ENCODE data around the gene PSME1. TPM values are rescaled to one million over a fixed set of nuclear protein-coding genes. Genes with fewer than 3 reads are reported as not detected.
"Not testable (repeated sequence)": the region's sequence is repeated elsewhere in the genome, so short reads cannot be mapped to it uniquely, and the experiment has no call there.

Gene PSME1
- total RNA-seq, 2 donors from 2014 or later, result 237 to 406 TPM

DNA sequence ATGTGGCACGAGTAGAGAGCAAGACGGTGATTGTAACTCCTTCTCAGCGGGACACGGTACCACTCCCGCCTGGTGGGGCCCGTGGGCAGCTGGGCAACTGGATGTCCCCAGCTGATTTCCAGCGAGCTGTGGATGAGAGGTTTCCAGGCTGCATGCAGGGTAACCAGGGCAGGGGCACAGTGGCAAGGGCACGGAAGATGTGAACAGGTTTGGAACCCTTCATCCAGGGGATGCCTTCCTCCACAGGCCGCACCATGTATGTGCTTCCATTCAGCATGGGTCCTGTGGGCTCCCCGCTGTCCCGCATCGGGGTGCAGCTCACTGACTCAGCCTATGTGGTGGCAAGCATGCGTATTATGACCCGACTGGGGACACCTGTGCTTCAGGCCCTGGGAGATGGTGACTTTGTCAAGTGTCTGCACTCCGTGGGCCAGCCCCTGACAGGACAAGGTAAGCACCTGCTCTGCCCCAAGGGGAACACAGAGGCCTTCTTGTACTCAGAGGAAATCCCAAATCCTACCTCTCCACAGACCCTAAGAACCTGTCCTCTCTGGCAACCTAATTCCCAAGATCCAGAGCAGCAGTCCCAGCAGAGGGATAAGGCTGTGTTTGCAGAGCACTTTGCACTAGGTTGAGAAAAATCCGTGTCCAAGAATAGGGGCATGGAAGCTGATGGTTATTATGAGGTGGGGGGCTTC is 37.6 kb upstream of the PSME1 start:
- no peaks in the 10 kb centered on the region for H3K27me3 Mint-ChIP-seq
- DNase-seq (ENCODE audit: low spot score) (no peak), ATAC-seq (no peak)
- H3K27ac Mint-ChIP-seq, result no peak overlapping the region
- peaks cover 24 to 25% of the 10 kb centered on the region in 2 donors for H3K4me1 Mint-ChIP-seq (ENCODE audit: low read depth in 2 of 2)
- H3K36me3 Mint-ChIP-seq, result no peaks in the 10 kb centered on the region
- no peaks in the 10 kb centered on the region for H3K9me3 Mint-ChIP-seq
- H3K4me3 Mint-ChIP-seq, result no peak overlapping the region

DNA sequence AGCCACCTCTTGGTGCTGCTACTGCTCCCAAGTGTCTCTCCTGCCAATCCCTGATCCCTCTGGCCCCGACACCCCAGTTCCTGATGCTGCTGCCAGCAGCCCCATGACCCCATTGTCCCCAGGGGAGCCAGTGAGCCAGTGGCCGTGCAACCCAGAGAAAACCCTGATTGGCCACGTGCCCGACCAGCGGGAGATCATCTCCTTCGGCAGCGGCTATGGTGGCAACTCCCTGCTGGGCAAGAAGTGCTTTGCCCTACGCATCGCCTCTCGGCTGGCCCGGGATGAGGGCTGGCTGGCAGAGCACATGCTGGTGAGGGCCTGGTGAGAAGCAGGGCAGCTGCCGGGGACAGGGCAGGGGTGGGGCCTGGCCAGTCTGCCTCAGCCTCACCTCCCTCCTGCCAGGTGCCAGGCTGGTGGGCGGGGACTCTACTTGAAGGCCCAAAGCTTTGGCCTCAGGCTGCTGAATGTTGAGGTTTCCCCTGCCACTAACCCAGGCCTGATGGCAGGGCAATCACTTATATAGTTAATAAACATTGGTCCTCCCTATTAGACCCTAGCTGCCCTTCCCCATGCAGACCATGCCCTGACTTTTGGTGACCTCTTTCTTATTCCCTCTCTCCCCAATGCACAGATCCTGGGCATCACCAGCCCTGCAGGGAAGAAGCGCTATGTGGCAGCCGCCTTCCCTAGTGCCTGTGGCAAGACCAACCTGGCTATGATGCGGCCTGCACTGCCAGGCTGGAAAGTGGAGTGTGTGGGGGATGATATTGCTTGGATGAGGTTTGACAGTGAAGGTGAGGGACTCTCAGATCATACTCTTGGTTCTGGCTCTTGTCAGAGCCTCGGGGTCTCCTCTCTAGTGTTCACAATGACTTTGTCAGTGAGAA is 36.8 kb upstream of the PSME1 start:
- ATAC-seq (no peak), DNase-seq (ENCODE audit: low spot score) (no peak)
- no peak overlapping the region for H3K4me3 Mint-ChIP-seq
- H3K4me1 Mint-ChIP-seq (ENCODE audit: low read depth in 2 of 2), result peaks cover 21% of the 10 kb centered on the region in 2 donors
- no peaks in the 10 kb centered on the region for H3K9me3 Mint-ChIP-seq
- H3K27ac Mint-ChIP-seq, result no peak overlapping the region
- no peaks in the 10 kb centered on the region for H3K27me3 Mint-ChIP-seq
- H3K36me3 Mint-ChIP-seq, result no peaks in the 10 kb centered on the region

GRCh38 chr14:24100197-24100981 is 35.6 kb upstream of the PSME1 start:
- ATAC-seq (no peak), DNase-seq (ENCODE audit: low spot score) (no peak)
- Mint-ChIP-seq H3K9me3 (no peaks in the 10 kb centered on the region), H3K27ac (no peak overlapping the region), H3K4me3 (no peak overlapping the region), H3K4me1 (ENCODE audit: low read depth in 2 of 2) (peaks cover 10 to 12% of the 10 kb centered on the region in 2 donors), H3K27me3 (no peaks in the 10 kb centered on the region), H3K36me3 (peaks cover 6% of the 10 kb centered on the region)

GRCh38 chr14:24100982-24101494 is 35.0 kb upstream of the PSME1 start:
- peaks cover 6% of the 10 kb centered on the region for H3K36me3 Mint-ChIP-seq
- ATAC-seq (no peak), DNase-seq (ENCODE audit: low spot score) (no peak)
- no peaks in the 10 kb centered on the region for H3K9me3 Mint-ChIP-seq
- H3K27ac Mint-ChIP-seq, result no peak overlapping the region
- no peak overlapping the region for H3K4me3 Mint-ChIP-seq
- H3K4me1 Mint-ChIP-seq (ENCODE audit: low read depth in 2 of 2), result peaks cover 6 to 9% of the 10 kb centered on the region in 2 donors
- H3K27me3 Mint-ChIP-seq, result no peaks in the 10 kb centered on the region

DNA sequence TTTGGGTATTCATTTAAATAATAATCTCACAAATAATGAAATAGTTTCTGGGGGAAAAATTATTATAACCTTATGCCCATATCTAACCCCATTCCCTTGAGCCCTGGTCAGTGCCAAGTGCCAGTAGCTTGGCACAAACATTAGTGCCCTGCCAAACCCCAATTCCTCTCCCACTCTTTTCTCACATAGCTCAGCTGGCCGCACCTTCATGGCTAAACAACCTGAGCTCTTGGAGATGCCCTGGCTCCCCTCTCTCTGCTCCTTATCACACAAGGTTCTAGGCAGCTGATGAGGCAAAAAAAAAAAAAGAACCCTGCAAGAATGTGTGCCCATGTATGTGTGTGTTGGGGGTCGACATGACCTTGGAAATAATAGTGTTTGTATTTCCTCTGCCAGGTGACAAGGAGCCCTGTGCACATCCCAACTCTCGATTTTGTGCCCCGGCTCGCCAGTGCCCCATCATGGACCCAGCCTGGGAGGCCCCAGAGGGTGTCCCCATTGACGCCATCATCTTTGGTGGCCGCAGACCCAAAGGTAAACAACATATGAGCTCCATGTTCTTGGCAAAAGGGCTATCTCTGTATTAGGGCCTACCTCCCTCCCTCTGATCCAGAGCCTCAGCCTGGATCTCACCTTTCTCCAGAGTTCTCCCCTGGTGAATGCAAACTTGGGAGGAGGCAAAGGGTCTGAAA is 33.5 kb upstream of the PSME1 start:
- H3K4me1 Mint-ChIP-seq (ENCODE audit: low read depth in 2 of 2), result peaks cover 0 to 4% of the 10 kb centered on the region in 2 donors
- H3K27ac Mint-ChIP-seq, result no peak overlapping the region
- no peaks in the 10 kb centered on the region for H3K9me3 Mint-ChIP-seq
- peaks cover 6% of the 10 kb centered on the region for H3K36me3 Mint-ChIP-seq
- no peaks in the 10 kb centered on the region for H3K27me3 Mint-ChIP-seq
- no peak overlapping the region for H3K4me3 Mint-ChIP-seq
- ATAC-seq (no peak), DNase-seq (ENCODE audit: low spot score) (no peak)

DNA sequence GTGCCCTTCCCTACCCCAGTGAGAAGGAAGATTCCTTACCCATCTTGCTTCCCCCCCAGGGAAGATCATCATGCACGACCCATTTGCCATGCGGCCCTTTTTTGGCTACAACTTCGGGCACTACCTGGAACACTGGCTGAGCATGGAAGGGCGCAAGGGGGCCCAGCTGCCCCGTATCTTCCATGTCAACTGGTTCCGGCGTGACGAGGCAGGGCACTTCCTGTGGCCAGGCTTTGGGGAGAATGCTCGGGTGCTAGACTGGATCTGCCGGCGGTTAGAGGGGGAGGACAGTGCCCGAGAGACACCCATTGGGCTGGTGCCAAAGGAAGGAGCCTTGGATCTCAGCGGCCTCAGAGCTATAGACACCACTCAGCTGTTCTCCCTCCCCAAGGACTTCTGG is 32.5 kb upstream of the PSME1 start:
- Mint-ChIP-seq H3K4me3 (no peak overlapping the region), H3K36me3 (peaks cover 6% of the 10 kb centered on the region), H3K4me1 (ENCODE audit: low read depth in 2 of 2) (peaks cover under 1 to 5% of the 10 kb centered on the region in 2 donors), H3K27me3 (no peaks in the 10 kb centered on the region), H3K27ac (no peak overlapping the region), H3K9me3 (no peaks in the 10 kb centered on the region)
- DNase-seq (ENCODE audit: low spot score), result no peak
- no peak for ATAC-seq

GRCh38 chr14:24105609-24106239 is 30.3 kb upstream of the PSME1 start:
- not testable (repeated sequence) for DNase-seq (ENCODE audit: low spot score); H3K4me3 Mint-ChIP-seq; H3K9me3 Mint-ChIP-seq; H3K27ac Mint-ChIP-seq; ATAC-seq; H3K36me3 Mint-ChIP-seq; H3K27me3 Mint-ChIP-seq
- H3K4me1 Mint-ChIP-seq (ENCODE audit: low read depth in 2 of 2), result peaks cover 6 to 13% of the 10 kb centered on the region in 2 donors

- Mint-ChIP-seq H3K4me3 (no peak overlapping the region), H3K9me3 (no peaks in the 10 kb centered on the region), H3K27ac (no peak overlapping the region), H3K36me3 (peaks cover 6% of the 10 kb centered on the region), H3K27me3 (no peaks in the 10 kb centered on the region), H3K4me1 (ENCODE audit: low read depth in 2 of 2) (peaks cover 6 to 13% of the 10 kb centered on the region in 2 donors)
- ATAC-seq, result no peak
- DNase-seq (ENCODE audit: low spot score), result no peak
These were observed 29.2 kb upstream of the PSME1 start for GRCh38 chr14:24106672-24107271.

DNA sequence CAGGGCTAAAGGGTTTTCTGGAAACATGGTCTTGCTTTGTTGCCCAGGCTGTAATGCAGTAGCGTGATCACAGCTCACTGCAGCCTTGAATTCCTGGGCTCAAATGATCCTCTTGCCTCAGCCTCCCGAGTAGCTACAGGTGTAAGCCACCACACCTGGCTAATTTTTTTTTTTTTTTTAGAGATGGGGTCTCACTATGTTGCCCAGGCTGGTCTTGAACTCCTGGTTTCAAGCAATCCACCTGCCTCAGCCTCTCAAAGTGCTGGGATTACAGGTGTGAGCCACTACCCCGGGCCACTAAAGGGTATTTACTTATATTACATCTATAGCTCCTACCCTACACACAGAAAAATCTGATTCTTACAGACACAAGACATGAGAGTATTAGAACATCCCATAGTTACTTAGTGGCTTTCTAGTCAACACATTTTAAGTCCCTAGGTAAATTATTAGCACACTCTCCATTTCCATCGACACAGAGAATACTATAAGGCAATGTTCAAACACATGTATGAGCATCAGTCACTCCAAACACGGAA is 27.6 kb upstream of the PSME1 start:
- Mint-ChIP-seq H3K36me3 (peaks cover 6% of the 10 kb centered on the region), H3K4me1 (ENCODE audit: low read depth in 2 of 2) (peaks cover 6 to 13% of the 10 kb centered on the region in 2 donors), H3K27ac (peak overlapping the region; percentile 82 to 93), H3K9me3 (no peaks in the 10 kb centered on the region), H3K27me3 (no peaks in the 10 kb centered on the region), H3K4me3 (peak overlapping the region; percentile 21)
- DNase-seq (ENCODE audit: low spot score), result no peak
- ATAC-seq, result peak in 1 of 2 donors; percentile 4

DNA sequence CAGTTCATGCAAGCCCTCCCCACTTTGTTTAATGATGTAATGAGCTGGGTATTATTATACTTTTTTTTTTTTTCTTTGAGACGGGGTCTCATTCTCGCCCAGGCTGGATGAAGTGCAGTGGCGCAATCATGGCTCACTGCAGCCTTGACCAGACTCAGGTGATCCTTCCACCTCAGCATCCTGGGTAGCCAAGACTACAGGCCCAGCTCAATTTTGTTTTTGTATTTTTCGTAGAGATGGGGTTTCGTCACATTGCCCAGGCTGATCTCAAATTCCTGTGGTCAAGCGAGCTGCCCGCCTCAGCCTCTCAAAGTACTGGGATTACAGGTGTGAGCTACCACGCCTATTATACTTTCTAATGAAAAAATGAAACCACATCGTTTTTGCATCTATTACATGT is 25.9 kb upstream of the PSME1 start:
- Mint-ChIP-seq H3K27me3 (no peaks in the 10 kb centered on the region), H3K27ac (peak overlapping the region; percentile 82 to 93), H3K4me3 (no peak overlapping the region), H3K9me3 (no peaks in the 10 kb centered on the region), H3K4me1 (ENCODE audit: low read depth in 2 of 2) (peaks cover 8 to 13% of the 10 kb centered on the region in 2 donors), H3K36me3 (no peaks in the 10 kb centered on the region)
- DNase-seq (ENCODE audit: low spot score), result no peak
- ATAC-seq, result no peak

GRCh38 chr14:24110523-24110922 is 25.5 kb upstream of the PSME1 start:
- Mint-ChIP-seq H3K4me3 (no peak overlapping the region), H3K36me3 (no peaks in the 10 kb centered on the region), H3K4me1 (ENCODE audit: low read depth in 2 of 2) (peaks cover 13 to 18% of the 10 kb centered on the region in 2 donors), H3K9me3 (no peaks in the 10 kb centered on the region), H3K27ac (peak overlapping the region in 1 of 2 donors; percentile 93), H3K27me3 (no peaks in the 10 kb centered on the region)
- ATAC-seq (no peak), DNase-seq (ENCODE audit: low spot score) (no peak)

DNA sequence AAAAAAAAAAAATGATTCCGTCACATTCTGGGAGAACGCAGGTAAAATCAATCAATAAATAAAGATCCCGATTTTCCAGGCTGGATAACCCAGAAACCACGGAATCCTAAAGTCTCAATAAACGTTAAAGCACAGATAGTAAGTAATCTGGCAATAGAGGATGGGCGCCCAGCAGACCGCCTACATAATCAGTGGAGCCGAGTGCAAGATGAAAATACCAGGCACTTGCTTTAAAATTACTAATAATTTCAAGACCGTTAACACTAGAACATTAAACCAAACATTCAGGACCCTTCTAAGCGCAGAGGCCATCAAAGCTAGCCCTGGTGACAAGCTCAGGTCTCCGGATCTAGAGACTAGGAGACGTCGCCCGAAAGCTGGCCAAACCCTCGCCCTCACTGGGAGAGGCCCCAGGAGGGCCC is 22.6 kb upstream of the PSME1 start:
- ATAC-seq, result no peak
- H3K27me3 Mint-ChIP-seq, result no peaks in the 10 kb centered on the region
- peaks cover 27 to 28% of the 10 kb centered on the region in 2 donors for H3K4me1 Mint-ChIP-seq (ENCODE audit: low read depth in 2 of 2)
- peak overlapping the region; percentile 98 for H3K4me3 Mint-ChIP-seq
- H3K9me3 Mint-ChIP-seq, result no peaks in the 10 kb centered on the region
- peak overlapping the region; percentile 94 to 100 for H3K27ac Mint-ChIP-seq
- H3K36me3 Mint-ChIP-seq, result peaks cover 7% of the 10 kb centered on the region
- DNase-seq (ENCODE audit: low spot score), result no peak

Measured in natural killer cell treated with Interleukin-12 subunit alpha and Interleukin-12 subunit beta and Interleukin-15 and Interleukin-18, amount 100 ng/mL, for 72 hours (primary cell).